Heart left ventricle (tissue), 16 donors: Measurements from ENCODE around the gene ASB2. TPM values are rescaled to one million over a fixed set of nuclear protein-coding genes. Genes with fewer than 3 reads are reported as not detected.
A peak's percentile ranks its signal among the peaks of the same experiment; 100 is the strongest.

Experiments
- ATAC-seq, 4 donors: fragments of 200-7000 bp; cut with Tn5 transposase; one replicate each; pipeline ENCODE4 v1.9.1; 2020 to 2022; ENCODE audit warnings: moderate library complexity in 4 of 4, mild to moderate bottlenecking in 3 of 4, moderate number of reproducible peaks in 1 of 4
- DNase-seq, 5 donors: peaks; one replicate each; pipeline ENCODE4 v3.0.0-alpha.2; 2020
- H3K27ac ChIP-seq, 12 donors: fragments of 200-600 bp; sonication (generic) in 4 of 12; one replicate each; pipeline versions ENCODE4 v1.5.0 to v1.8.0; 2016 to 2022; ENCODE audit warnings: mild to moderate bottlenecking in 2 of 12
- H3K27me3 ChIP-seq, 9 donors: fragments of 200-600 bp; sonication (generic) in 2 of 9; one replicate each; pipeline versions ENCODE4 v1.5.1 to v1.8.0; 2016 to 2022; ENCODE audit warnings: mild to moderate bottlenecking in 3 of 9
- H3K36me3 ChIP-seq, 9 donors: fragments of 200-600 bp; sonication (generic) in 2 of 9; one replicate each; pipeline versions ENCODE4 v1.5.0 to v1.8.0; 2018 to 2022; ENCODE audit warnings: mild to moderate bottlenecking in 2 of 9
- H3K4me1 ChIP-seq, 12 donors: fragments of 200-600 bp; sonication (generic) in 4 of 12; one replicate each; pipeline versions ENCODE4 v1.5.0 to v1.8.0; 2016 to 2022; ENCODE audit warnings: mild to moderate bottlenecking in 3 of 12
- H3K4me3 ChIP-seq, 12 donors: fragments of 200-600 bp; sonication (generic) in 4 of 12; one replicate each; pipeline versions ENCODE4 v1.5.0 to v1.8.0; 2017 to 2022; ENCODE audit warnings: mild to moderate bottlenecking in 9 of 12, moderate library complexity in 4 of 12
- H3K9me3 ChIP-seq, 12 donors: fragments of 200-600 bp; sonication (generic) in 4 of 12; one replicate each; pipeline versions ENCODE4 v1.5.0 to v1.8.0; 2016 to 2022; ENCODE audit warnings: mild to moderate bottlenecking in 1 of 12
- CTCF ChIP-seq, 12 donors: fragments of 200-600 bp; sonication (generic) in 4 of 12; IDR thresholded peaks; one replicate each; pipeline versions ENCODE4 v1.5.0 to v1.8.0; 2018 to 2022; ENCODE audit warnings: antibody characterized with exemption in 12 of 12, mild to moderate bottlenecking in 5 of 12
- POLR2A ChIP-seq, 2 donors: fragments of 450-650 bp; IDR thresholded peaks; one replicate each; pipeline ENCODE4 v1.6.1; 2017; ENCODE audit warnings: antibody characterized with exemption in 2 of 2, mild to moderate bottlenecking in 2 of 2, moderate library complexity in 2 of 2
- WGBS, 4 donors: extraction: QIAGEN DNeasy Blood & Tissue Kit in 2 of 4; methylation state at CpG; one replicate each; pipeline versions ENCODE4 v1.1.5 to v1.1.7; 2013 to 2018; 5-methylcytosine and 5-hydroxymethylcytosine counted together
- intact Hi-C, 10 donors: fragments of 100-400 bp; cut with DNase I; formaldehyde crosslinking; loops; one replicate each; pipeline versions ENCODE4 v1.11.1 to v1.14.2; 2022
- polyA plus RNA-seq, 2 donors: library from polyadenylated mRNA; stranded (reverse); fragments of 200-250 nt; gene quantifications; one replicate each; pipeline ENCODE4 v1.2.3, GENCODE V29; 2013
- total RNA-seq, 9 donors: library from RNA; depleted of rRNA in 2 of 9; stranded (reverse); fragments of >200 nt in 2 of 9; fragmentation: NEBNext Ultra II Directional in 3 of 9; extraction: Animal tissue kit (Norgen Biotek cat#: 25700) in 3 of 9; gene quantifications; one replicate each; pipeline versions ENCODE4 v1.1.0 to v1.2.4, GENCODE V29; 2016 to 2023
- donor health status: ischemic (EF 13 %, LVEDD 7.1; RV severe dilation, severe dysfunction).
- donor health status: healthy with polysubstance abuse.
- donor health status: DM: no; HTN: yes; CAD: no.
- donor health status: DM: no; HTN: no; CAD: no.
- donor health status: ischemic (EF 25% LVEDD 6.9; RV normal size, moderate dysfunction).
- donor health status: ischemic (EF 25% LVEDD 5.7; RV mildly dilated, moderate dysfunction).
- donor health status: healthy.
- donor health status: DM: yes; HTN: yes; CAD: no.
- donor health status: ischemic (EF 35%, LVEDD 5.7; RV mildly dilated, moderate dysfunction).
- donor health status: nonischemic (EF 11% LVEDD 7.7; RV severe dilation, severe dysfunction).
- donor health status: DM: yes; HTN: yes; CAD: no.
- donor health status: PGD.
- donor health status: ischemic (EF 29% LVEDD 5.4; RV normal size, mild dysfunction).
- donor health status: nonischemic (EF 23%, LVEDD 6.1; RV moderate dilation, normal function).

ASB2 gene
- total and polyA plus RNA-seq, 11 donors, result 22.4 to 411 (median 166) TPM

GRCh38 chr14:94001501-94002396 lies 25.4 kb upstream of the ASB2 start:
- 40 to 45% (median 43%) methylated on average over 19 to 26 of the region's 26 CpGs for WGBS, 4 donors
- H3K27ac ChIP-seq, result peak overlapping the region in 1 of 12 donors; percentile 43
- H3K9me3 ChIP-seq, result no peaks in the 10 kb centered on the region
- H3K4me3 ChIP-seq, result no peak overlapping the region
- H3K27me3 ChIP-seq, result peaks cover 0 to 4% (median 0%) of the 10 kb centered on the region in 9 donors
- peak in 4 of 5 donors; percentile 52 to 66 (median 60) for DNase-seq
- intact Hi-C loops, result loop anchor here (1.0 to 10.0 kb wide), 9 partner anchors 25 to 347 kb away; partner anchors contain the start of gene ASB2 (in 1 of the 10)
- peak; percentile 68 to 79 (median 76) for ATAC-seq
- H3K4me1 ChIP-seq, result peaks cover 0 to 30% (median 10%) of the 10 kb centered on the region in 12 donors
- TF ChIP-seq CTCF (IDR thresholded peaks at IDR 0.05) (peak; percentile 89 to 98 (median 96)), POLR2A (IDR thresholded peaks at IDR 0.05) (no peak)
- H3K36me3 ChIP-seq, result no peaks in the 10 kb centered on the region

- Histone ChIP-seq H3K4me3 (no peak overlapping the region), H3K9me3 (no peaks in the 10 kb centered on the region), H3K36me3 (no peaks in the 10 kb centered on the region), H3K27me3 (peaks cover 0 to 4% (median 0%) of the 10 kb centered on the region in 9 donors), H3K4me1 (peaks cover 0 to 38% (median 14%) of the 10 kb centered on the region in 12 donors), H3K27ac (peak overlapping the region in 1 of 12 donors; percentile 43)
- no peak for DNase-seq
- intact Hi-C loops, result loop anchor here in 9 of 10 donors (1.0 to 10.0 kb wide), 8 partner anchors 25 to 346 kb away; partner anchors contain the start of gene ASB2 (in 1 of the 9)
- TF ChIP-seq POLR2A (IDR thresholded peaks at IDR 0.05) (no peak), CTCF (IDR thresholded peaks at IDR 0.05) (no peak)
- ATAC-seq, result no peak
- WGBS, 4 donors, result 53 to 68% (median 64%) methylated on average over 6 to 13 of the region's 13 CpGs
Observed at GRCh38 chr14:94001016-94001415, 24.6 kb upstream of the ASB2 start.

- no peak for TF ChIP-seq POLR2A (IDR thresholded peaks at IDR 0.05)
- no peak for TF ChIP-seq CTCF (IDR thresholded peaks at IDR 0.05)
- Histone ChIP-seq H3K27ac (no peak overlapping the region), H3K4me3 (no peak overlapping the region), H3K27me3 (peaks cover 0 to 4% (median 0%) of the 10 kb centered on the region in 9 donors), H3K9me3 (no peaks in the 10 kb centered on the region), H3K4me1 (peaks cover 0 to 43% (median 19%) of the 10 kb centered on the region in 12 donors), H3K36me3 (no peaks in the 10 kb centered on the region)
- 83 to 88% (median 85%) methylated on average over 6 of the region's 6 CpGs for WGBS, 4 donors
- intact Hi-C loops, result loop anchor here in 6 of 10 donors (2.0 to 10.0 kb wide), 4 partner anchors 58 to 345 kb away; no protein-coding TSS in a partner anchor
- ATAC-seq (no peak), DNase-seq (no peak)
Observed at GRCh38 chr14:94000267-94000666, 23.9 kb upstream of the ASB2 start.

GRCh38 chr14:93999573-93999972 lies 23.2 kb upstream of the ASB2 start:
- Histone ChIP-seq H3K27me3 (peaks cover 0 to 4% (median 0%) of the 10 kb centered on the region in 9 donors), H3K27ac (no peak overlapping the region), H3K36me3 (no peaks in the 10 kb centered on the region), H3K9me3 (no peaks in the 10 kb centered on the region), H3K4me3 (no peak overlapping the region), H3K4me1 (peaks cover 0 to 50% (median 19%) of the 10 kb centered on the region in 12 donors)
- 63 to 74% (median 65%) methylated on average over 8 of the region's 8 CpGs for WGBS, 4 donors
- DNase-seq, result no peak
- TF ChIP-seq CTCF (IDR thresholded peaks at IDR 0.05) (no peak), POLR2A (IDR thresholded peaks at IDR 0.05) (no peak)
- intact Hi-C loops, result loop anchor here in 3 of 10 donors (5.0 to 10.0 kb wide), 3 partner anchors 37 to 345 kb away; no protein-coding TSS in a partner anchor
- ATAC-seq, result no peak
